ENCODE measurements around the gene DYDC1.

DNA sequence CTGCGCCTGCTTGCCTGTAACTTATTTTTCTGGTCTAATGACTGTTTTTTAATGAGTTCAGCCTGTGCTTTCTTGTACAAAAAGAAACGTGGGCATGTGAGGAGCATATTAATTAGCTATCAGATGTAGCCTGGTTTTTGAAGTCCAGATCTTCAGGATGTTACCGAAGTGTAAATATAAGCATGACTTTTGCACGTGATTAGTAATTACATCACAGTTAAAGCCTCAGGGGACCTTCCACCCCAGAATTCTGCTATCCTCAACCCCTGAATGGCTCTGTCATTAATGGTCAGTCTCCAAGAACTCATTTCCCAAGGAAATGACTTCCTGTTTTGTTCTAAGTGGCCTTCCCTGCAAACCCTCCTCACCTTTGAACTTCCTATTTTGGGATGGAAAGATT, 49.6 kb upstream of the DYDC1 start:
- TF ChIP-seq POLR2A (IDR thresholded peaks at IDR 0.05; ENCODE audit: low read depth, low read length) (no peak), TAF1 (IDR thresholded peaks at IDR 0.05; ENCODE audit: borderline replicate concordance, low read depth, low read length) (no peak), POLR2AphosphoS5 (IDR thresholded peaks at IDR 0.05; ENCODE audit: low read depth, low read length) (no peak)
